ENCODE results near the gene SRRM3.
"Not testable (repeated sequence)": the region's sequence is repeated elsewhere in the genome, so short reads cannot be mapped to it uniquely, and the experiment has no call there.

The SRRM3 gene

DNA sequence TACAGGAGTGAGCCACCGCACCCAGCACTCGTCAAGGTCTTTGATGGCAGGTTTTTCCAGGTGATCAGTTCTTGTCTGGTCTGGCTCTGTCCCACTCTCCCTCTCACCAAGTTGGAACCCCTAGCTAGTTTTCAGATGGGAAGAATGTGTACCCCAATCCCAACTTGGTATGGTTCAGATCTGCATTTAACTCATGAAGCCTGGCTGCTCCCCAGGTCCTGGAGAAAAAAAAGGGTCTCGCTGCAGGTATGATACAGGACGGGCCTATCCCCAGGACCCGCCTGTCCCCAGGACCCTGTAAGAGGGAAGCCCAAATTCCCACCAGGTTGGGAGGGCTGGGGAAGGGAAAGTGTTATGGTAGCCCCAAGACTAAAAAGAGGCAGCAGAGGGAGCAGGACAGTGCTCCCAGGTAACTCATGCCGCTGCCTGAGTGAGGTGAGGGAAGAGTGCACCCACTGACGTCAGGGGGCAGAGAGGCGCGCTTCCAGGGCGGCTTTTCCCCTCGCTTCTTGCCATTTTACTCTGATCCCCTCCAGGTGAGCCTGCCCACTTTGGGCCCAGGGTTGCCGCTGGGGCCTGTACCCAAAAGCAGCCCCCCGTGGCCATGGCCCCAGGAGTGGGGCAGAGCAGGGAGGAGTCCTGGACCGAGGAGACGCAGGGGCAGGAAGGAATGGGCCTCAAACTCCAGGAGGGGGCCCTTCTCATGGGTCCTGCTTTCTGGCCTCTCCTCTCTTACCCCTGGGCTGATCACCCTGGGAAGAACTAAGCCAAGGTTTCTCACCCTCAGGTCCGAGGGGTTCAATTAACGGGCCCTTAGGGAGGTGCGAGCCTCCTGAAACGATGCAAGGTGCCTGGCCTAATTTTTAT lies 36.4 kb upstream of the SRRM3 start:
- no peaks in the 10 kb centered on the region for H3K4me1 ChIP-seq (ENCODE audit: insufficient read depth, insufficient read length)
- H3K9ac ChIP-seq (ENCODE audit: insufficient read length, low read depth) = no peak overlapping the region
- no peak overlapping the region for H3K4me3 ChIP-seq (ENCODE audit: insufficient read length, low read depth)
- no peak for DNase-seq (ENCODE audit: low read depth, low spot score)
- no peak for TF ChIP-seq ZNF274 (IDR thresholded peaks at IDR 0.05; ENCODE audit: low read depth, low read length)
- no peaks in the 10 kb centered on the region for H3K27me3 ChIP-seq (ENCODE audit: insufficient read depth, insufficient read length)
- H3K9me3 ChIP-seq (ENCODE audit: insufficient read depth, low read length) = no peaks in the 10 kb centered on the region
- no peaks in the 10 kb centered on the region for H3K36me3 ChIP-seq (ENCODE audit: insufficient read depth, insufficient read length, low read length)

DNA sequence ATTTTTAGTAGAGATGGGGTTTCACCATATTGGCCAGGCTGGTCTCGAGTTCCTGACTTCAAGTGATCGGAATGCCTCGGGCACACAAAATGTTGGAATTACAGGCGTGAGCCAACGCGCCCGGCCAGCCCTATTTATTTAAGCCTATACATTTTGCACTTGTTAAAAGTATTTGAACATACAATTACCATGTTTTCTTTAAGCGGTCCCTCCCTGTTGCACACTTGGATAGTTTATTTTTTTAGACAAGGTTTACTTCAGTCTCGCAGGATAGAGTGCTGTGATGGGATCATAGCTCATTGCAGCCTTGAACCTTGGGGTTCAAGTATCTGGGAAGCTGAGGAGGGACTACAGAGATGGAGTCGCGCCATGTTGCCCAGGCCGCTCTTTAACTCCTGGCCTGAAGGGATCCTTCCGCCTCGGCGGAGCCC lies 35.7 kb upstream of the SRRM3 start:
- Histone ChIP-seq H3K4me1 (ENCODE audit: insufficient read depth, insufficient read length) (no peaks in the 10 kb centered on the region), H3K9me3 (ENCODE audit: insufficient read depth, low read length) (no peaks in the 10 kb centered on the region), H3K4me3 (ENCODE audit: insufficient read length, low read depth) (peak overlapping the region; percentile 69), H3K27me3 (ENCODE audit: insufficient read depth, insufficient read length) (no peaks in the 10 kb centered on the region), H3K9ac (ENCODE audit: insufficient read length, low read depth) (no peak overlapping the region), H3K36me3 (ENCODE audit: insufficient read depth, insufficient read length, low read length) (no peaks in the 10 kb centered on the region)
- DNase-seq (ENCODE audit: low read depth, low spot score) = no peak
- TF ChIP-seq YY1 (IDR thresholded peaks at IDR 0.05; ENCODE audit: insufficient read depth, insufficient read length) (no peak), ZNF274 (IDR thresholded peaks at IDR 0.05; ENCODE audit: low read depth, low read length) (no peak), SUZ12 (IDR thresholded peaks at IDR 0.05; ENCODE audit: extremely low read depth, insufficient read depth, insufficient read length) (no peak)

DNA sequence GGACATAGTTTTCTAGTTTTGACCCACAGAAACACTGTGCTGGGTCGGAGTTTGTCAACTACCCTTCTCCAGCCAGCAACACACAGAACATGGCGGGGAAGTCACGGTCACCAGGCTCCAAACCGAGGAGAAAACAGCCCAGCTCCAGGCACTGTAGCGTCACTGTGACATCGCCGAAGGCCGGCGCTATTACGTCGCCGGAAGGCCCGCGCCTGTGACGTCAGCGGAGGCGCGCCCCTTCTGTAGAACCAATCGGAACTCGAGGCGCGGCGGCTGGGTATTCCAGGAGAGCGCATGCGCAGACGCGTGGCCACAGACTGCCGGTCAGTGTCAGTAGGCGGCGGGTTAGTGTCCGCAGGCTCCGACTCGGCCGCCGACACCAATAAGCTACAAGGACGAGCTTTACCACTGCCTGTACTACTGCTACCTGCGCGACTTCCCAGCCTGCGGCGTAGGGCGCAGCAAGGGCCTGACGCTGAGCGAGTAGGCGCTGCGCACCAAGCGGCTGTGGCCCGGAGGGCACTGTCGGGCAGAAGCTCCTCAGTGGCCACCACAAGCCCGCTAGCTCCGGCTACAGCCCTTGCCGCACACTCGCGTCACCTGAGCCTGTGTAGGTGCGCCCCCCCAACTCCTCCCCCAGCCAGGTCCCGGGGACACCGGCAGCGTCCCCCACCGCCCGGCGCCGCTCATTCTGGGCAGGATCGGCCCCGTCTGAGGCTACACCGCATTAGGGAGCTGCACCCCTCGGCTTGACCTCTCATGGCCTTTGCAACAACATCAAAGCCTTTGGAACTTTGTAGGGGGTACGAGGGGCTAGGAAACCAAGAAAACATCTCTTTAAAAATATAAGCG lies 35.1 kb upstream of the SRRM3 start:
- peak overlapping the region; percentile 77 for H3K9ac ChIP-seq (ENCODE audit: insufficient read length, low read depth)
- no peaks in the 10 kb centered on the region for H3K27me3 ChIP-seq (ENCODE audit: insufficient read depth, insufficient read length)
- H3K4me3 ChIP-seq (ENCODE audit: insufficient read length, low read depth) = peak overlapping the region; percentile 69
- no peaks in the 10 kb centered on the region for H3K9me3 ChIP-seq (ENCODE audit: insufficient read depth, low read length)
- no peaks in the 10 kb centered on the region for H3K4me1 ChIP-seq (ENCODE audit: insufficient read depth, insufficient read length)
- no peaks in the 10 kb centered on the region for H3K36me3 ChIP-seq (ENCODE audit: insufficient read depth, insufficient read length, low read length)
- TF ChIP-seq SUZ12 (IDR thresholded peaks at IDR 0.05; ENCODE audit: extremely low read depth, insufficient read depth, insufficient read length) = no peak
- TF ChIP-seq YY1 (IDR thresholded peaks at IDR 0.05; ENCODE audit: insufficient read depth, insufficient read length) = no peak
- TF ChIP-seq ZNF274 (IDR thresholded peaks at IDR 0.05; ENCODE audit: low read depth, low read length) = no peak
- peak; percentile 92 for DNase-seq (ENCODE audit: low read depth, low spot score)

DNA sequence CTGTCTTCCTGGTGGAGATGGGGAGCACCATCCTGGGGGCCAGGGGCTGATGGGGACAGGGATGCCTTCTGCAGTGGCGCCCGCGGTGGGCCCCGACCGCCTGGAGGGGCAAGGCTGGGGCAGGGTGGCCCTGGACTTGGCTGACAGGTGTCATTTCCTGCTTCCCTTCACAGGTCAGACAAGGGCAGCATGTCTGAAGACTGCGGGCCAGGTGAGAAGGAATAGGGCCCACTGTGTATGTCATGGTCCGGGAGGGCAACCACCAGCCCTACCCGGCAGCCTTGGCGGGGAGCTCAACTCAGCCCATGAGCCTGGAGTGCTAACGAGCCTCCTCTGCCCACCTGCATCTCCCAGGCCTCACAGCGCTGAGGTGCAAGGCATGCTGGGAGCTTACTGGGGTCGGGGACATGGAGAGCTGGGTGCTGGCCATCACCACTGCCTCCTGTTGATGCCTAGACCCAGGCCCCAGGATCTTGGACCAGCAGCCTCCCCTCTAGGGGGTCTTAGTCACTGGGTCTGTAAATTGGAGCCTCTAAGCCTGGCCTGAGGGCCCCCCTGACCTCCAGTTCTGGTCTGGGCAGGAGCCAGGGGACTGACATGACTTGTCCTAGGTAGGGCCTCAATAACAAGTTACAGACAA lies 28.0 kb upstream of the SRRM3 start:
- no peak overlapping the region for H3K9ac ChIP-seq (ENCODE audit: insufficient read length, low read depth)
- H3K36me3 ChIP-seq (ENCODE audit: insufficient read depth, insufficient read length, low read length) = no peaks in the 10 kb centered on the region
- no peak overlapping the region for H3K4me3 ChIP-seq (ENCODE audit: insufficient read length, low read depth)
- H3K9me3 ChIP-seq (ENCODE audit: insufficient read depth, low read length) = no peaks in the 10 kb centered on the region
- H3K27me3 ChIP-seq (ENCODE audit: insufficient read depth, insufficient read length) = no peaks in the 10 kb centered on the region
- no peak for TF ChIP-seq SUZ12 (IDR thresholded peaks at IDR 0.05; ENCODE audit: extremely low read depth, insufficient read depth, insufficient read length)
- no peak for TF ChIP-seq YY1 (IDR thresholded peaks at IDR 0.05; ENCODE audit: insufficient read depth, insufficient read length)
- peaks cover 2% of the 10 kb centered on the region for H3K4me1 ChIP-seq (ENCODE audit: insufficient read depth, insufficient read length)
- DNase-seq (ENCODE audit: low read depth, low spot score) = no peak

DNA sequence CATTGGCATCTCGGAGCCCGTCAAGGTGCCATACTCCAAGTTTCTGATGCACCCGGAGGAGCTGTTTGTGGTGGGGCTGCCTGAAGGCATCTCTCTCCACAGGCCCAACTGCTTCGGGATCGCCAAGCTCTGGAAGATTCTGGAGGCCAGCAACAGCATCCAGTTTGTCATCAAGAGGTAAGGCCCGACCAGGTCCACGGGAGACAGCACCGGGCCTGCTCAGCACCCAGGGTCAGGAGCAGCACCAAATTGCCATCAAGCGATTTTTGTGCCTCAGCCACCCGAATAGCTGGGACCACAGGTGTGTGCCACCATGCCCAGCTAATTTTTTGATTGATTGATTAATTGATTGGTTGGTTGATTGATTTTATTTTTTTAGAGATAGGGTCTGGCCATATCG lies 24.7 kb upstream of the SRRM3 start:
- H3K4me3 ChIP-seq (ENCODE audit: insufficient read length, low read depth); DNase-seq (ENCODE audit: low read depth, low spot score); H3K9ac ChIP-seq (ENCODE audit: insufficient read length, low read depth): not testable (repeated sequence)

DNA sequence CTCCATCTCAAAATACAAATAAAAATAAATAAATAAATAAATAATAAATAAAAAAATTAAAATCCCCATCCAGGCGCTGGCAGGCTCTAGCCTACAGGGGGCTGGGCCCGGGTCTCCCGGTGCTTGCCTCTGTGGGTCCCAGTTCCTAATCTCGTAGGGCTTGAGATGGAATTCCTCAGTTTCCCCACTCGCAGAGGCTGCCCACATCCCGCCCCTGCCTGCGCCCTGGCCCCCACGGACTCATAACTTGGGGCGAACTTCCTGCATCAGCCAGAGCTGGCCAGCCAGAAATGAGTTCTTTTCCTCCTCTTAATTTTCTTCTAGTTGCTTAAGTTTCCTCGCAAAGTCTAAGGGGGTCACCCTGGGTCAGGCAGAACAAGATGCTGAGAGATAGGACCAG lies 22.0 kb upstream of the SRRM3 start:
- no peak overlapping the region for H3K9ac ChIP-seq (ENCODE audit: insufficient read length, low read depth)
- H3K27me3 ChIP-seq (ENCODE audit: insufficient read depth, insufficient read length) = no peaks in the 10 kb centered on the region
- no peak for TF ChIP-seq SUZ12 (IDR thresholded peaks at IDR 0.05; ENCODE audit: extremely low read depth, insufficient read depth, insufficient read length)
- no peak for TF ChIP-seq YY1 (IDR thresholded peaks at IDR 0.05; ENCODE audit: insufficient read depth, insufficient read length)
- no peak for TF ChIP-seq ZNF274 (IDR thresholded peaks at IDR 0.05; ENCODE audit: low read depth, low read length)
- H3K4me1 ChIP-seq (ENCODE audit: insufficient read depth, insufficient read length) = peaks cover 7% of the 10 kb centered on the region
- H3K36me3 ChIP-seq (ENCODE audit: insufficient read depth, insufficient read length, low read length) = no peaks in the 10 kb centered on the region
- H3K9me3 ChIP-seq (ENCODE audit: insufficient read depth, low read length) = no peaks in the 10 kb centered on the region
- H3K4me3 ChIP-seq (ENCODE audit: insufficient read length, low read depth) = no peak overlapping the region
- no peak for DNase-seq (ENCODE audit: low read depth, low spot score)

More for the DNA sequence above, 24.7 kb upstream of the SRRM3 start:
- not testable (repeated sequence) for H3K36me3 ChIP-seq (ENCODE audit: insufficient read depth, insufficient read length, low read length); H3K4me1 ChIP-seq (ENCODE audit: insufficient read depth, insufficient read length); H3K27me3 ChIP-seq (ENCODE audit: insufficient read depth, insufficient read length); H3K9me3 ChIP-seq (ENCODE audit: insufficient read depth, low read length)
